H9 (cell line): ENCODE measurements around the gene MPG. TPM values are rescaled to one million over a fixed set of nuclear protein-coding genes. Genes with fewer than 3 reads are reported as not detected.

ENCODE experiments used
- DNase-seq: peaks from one replicate; pipeline ENCODE4 v3.0.0-alpha.2; 2017
- H2AFZ ChIP-seq: one replicate; pipeline ENCODE4 v1.6.1; 2013; ENCODE audit warnings: mild to moderate bottlenecking, low read length, control low read depth, moderate library complexity
- H2AK5ac ChIP-seq: 2 replicates; pipeline ENCODE4 v1.6.1; 2013; ENCODE audit warnings: low read length, control low read depth, mixed read lengths; ENCODE audit not compliant: insufficient read length
- H2BK120ac ChIP-seq: one replicate; pipeline ENCODE4 v1.6.1; 2013; ENCODE audit warnings: low read depth, mild to moderate bottlenecking, low read length, control low read depth, inconsistent platforms; ENCODE audit not compliant: poor library complexity, severe bottlenecking
- H2BK12ac ChIP-seq: 2 replicates; pipeline ENCODE4 v1.6.1; 2013; ENCODE audit warnings: low read length, control low read depth, mixed read lengths, low read depth; ENCODE audit not compliant: insufficient read length
- H2BK15ac ChIP-seq: 2 replicates; pipeline ENCODE4 v1.6.1; 2013; ENCODE audit warnings: low read depth, low read length, control low read depth
- H2BK20ac ChIP-seq: one replicate; pipeline ENCODE4 v1.6.1; 2013; ENCODE audit warnings: low read depth, mild to moderate bottlenecking, low read length, control low read depth, inconsistent platforms; ENCODE audit not compliant: poor library complexity, severe bottlenecking
- H2BK5ac ChIP-seq: 2 replicates; pipeline ENCODE4 v1.6.1; 2013; ENCODE audit warnings: low read length, control low read depth, mixed read lengths; ENCODE audit not compliant: insufficient read length
- H3K14ac ChIP-seq: 2 replicates; pipeline ENCODE4 v1.6.1; 2013; ENCODE audit warnings: low read length, control low read depth; ENCODE audit not compliant: insufficient read depth
- H3K18ac ChIP-seq: 2 replicates; pipeline ENCODE4 v1.6.1; 2013; ENCODE audit warnings: low read depth, mild to moderate bottlenecking, mixed read lengths, low read length, control low read depth; ENCODE audit not compliant: insufficient read length
- H3K23ac ChIP-seq: 2 replicates; pipeline ENCODE4 v1.6.1; 2013; ENCODE audit warnings: low read length, control low read depth, mixed read lengths, low read depth; ENCODE audit not compliant: insufficient read length
- H3K23me2 ChIP-seq: 2 replicates; pipeline ENCODE4 v1.6.1; 2013; ENCODE audit warnings: low read depth, mild to moderate bottlenecking, mixed read lengths, low read length, control low read depth; ENCODE audit not compliant: insufficient read length, poor library complexity, severe bottlenecking
- H3K27ac ChIP-seq: 2 replicates; pipeline ENCODE4 v1.5.1; 2013; ENCODE audit warnings: low read length, control low read depth, mixed read lengths, low read depth; ENCODE audit not compliant: insufficient read length
- H3K27me3 ChIP-seq: 2 replicates; pipeline ENCODE4 v1.6.1; 2013; ENCODE audit warnings: low read length, control low read depth, inconsistent platforms; ENCODE audit not compliant: insufficient read depth
- H3K4ac ChIP-seq: 2 replicates; pipeline ENCODE4 v1.6.1; 2013; ENCODE audit warnings: low read depth, mild to moderate bottlenecking, control low read depth, inconsistent platforms, low read length, moderate library complexity
- H3K4me1 ChIP-seq: 2 replicates; pipeline ENCODE4 v1.6.1; 2013; ENCODE audit warnings: low read length, control low read depth, inconsistent platforms; ENCODE audit not compliant: insufficient read depth
- H3K4me2 ChIP-seq: 2 replicates; pipeline ENCODE4 v1.6.1; 2013; ENCODE audit warnings: low read length, control low read depth, mixed read lengths; ENCODE audit not compliant: insufficient read length, insufficient read depth
- H3K56ac ChIP-seq: 2 replicates; pipeline ENCODE4 v1.6.1; 2013; ENCODE audit warnings: low read depth, mild to moderate bottlenecking, mixed read lengths, low read length, control low read depth; ENCODE audit not compliant: insufficient read length
- H3K79me1 ChIP-seq: 2 replicates; pipeline ENCODE4 v1.6.1; 2013; ENCODE audit warnings: low read depth, mild to moderate bottlenecking, moderate library complexity, low read length, control low read depth, inconsistent platforms; ENCODE audit not compliant: insufficient read depth, poor library complexity, severe bottlenecking
- H3K79me2 ChIP-seq: 2 replicates; pipeline ENCODE4 v1.6.1; 2013; ENCODE audit warnings: low read length, control low read depth, inconsistent platforms; ENCODE audit not compliant: insufficient read depth
- H3K9ac ChIP-seq: 2 replicates; pipeline ENCODE4 v1.6.1; 2013; ENCODE audit warnings: low read length, control low read depth, mixed read lengths; ENCODE audit not compliant: insufficient read length; ENCODE audit errors: extremely low read depth
- H3K9me3 ChIP-seq: one replicate; pipeline ENCODE4 v1.6.1; 2013; ENCODE audit warnings: low read depth, low read length, inconsistent platforms; ENCODE audit not compliant: control insufficient read depth
- H3T11ph ChIP-seq: one replicate; pipeline ENCODE4 v1.6.1; 2013; ENCODE audit warnings: mild to moderate bottlenecking, low read length, control low read depth, inconsistent platforms
- H4K20me1 ChIP-seq: one replicate; pipeline ENCODE4 v1.6.1; 2013; ENCODE audit not compliant: control insufficient read depth, insufficient read length, insufficient read depth
- H4K5ac ChIP-seq: 2 replicates; pipeline ENCODE4 v1.6.1; 2013; ENCODE audit warnings: low read depth, mild to moderate bottlenecking, mixed read lengths, low read length, control low read depth; ENCODE audit not compliant: insufficient read length
- H4K8ac ChIP-seq: replicated peaks from 2 replicates; pipeline ENCODE4 v1.6.1; 2013; ENCODE audit warnings: low read length, control low read depth, mixed read lengths, low read depth; ENCODE audit not compliant: insufficient read length
- H4K91ac ChIP-seq: 2 replicates; pipeline ENCODE4 v1.6.1; 2013; ENCODE audit warnings: low read depth, mild to moderate bottlenecking, moderate library complexity, mixed read lengths, low read length, control low read depth; ENCODE audit not compliant: insufficient read length
- H3K27ac Mint-ChIP-seq, 3 experiments: 2 replicates in 2 of 3; 3 replicates in 1 of 3; pipeline ENCODE4 v1.8.0; 2020 to 2021; ENCODE audit warnings: mixed read lengths in 3 of 3, mild to moderate bottlenecking in 1 of 3, moderate library complexity in 1 of 3
- H3K27me3 Mint-ChIP-seq: 2 replicates; pipeline ENCODE4 v1.8.0; 2021; ENCODE audit warnings: low read depth, mild to moderate bottlenecking, moderate library complexity, mixed read lengths
- H3K36me3 Mint-ChIP-seq, 3 experiments: 2 replicates in 2 of 3; 3 replicates in 1 of 3; pipeline ENCODE4 v1.8.0; 2020 to 2021; ENCODE audit warnings: low read depth in 3 of 3, mixed read lengths in 3 of 3; ENCODE audit not compliant: insufficient read depth in 1 of 3
- H3K4me1 Mint-ChIP-seq, 2 experiments: 2 replicates each; pipeline ENCODE4 v1.8.0; 2020; ENCODE audit warnings: mixed read lengths in 2 of 2
- H3K4me3 Mint-ChIP-seq, 2 experiments: 2 replicates in 1 of 2; 3 replicates in 1 of 2; pipeline ENCODE4 v1.8.0; 2020 to 2021; ENCODE audit warnings: mild to moderate bottlenecking in 2 of 2, mixed read lengths in 2 of 2, moderate library complexity in 1 of 2
- H3K9me3 Mint-ChIP-seq, 2 experiments: 2 replicates in 1 of 2; 3 replicates in 1 of 2; pipeline ENCODE4 v1.8.0; 2020; ENCODE audit warnings: mild to moderate bottlenecking in 2 of 2, mixed read lengths in 2 of 2, moderate library complexity in 1 of 2
- WGBS: extraction: QIAGEN DNeasy Blood & Tissue Kit; methylation state at CpG from one replicate; pipeline ENCODE4 v1.1.7; 2013; ENCODE audit warnings: missing lambda C conversion rate, low lambda C conversion rate, mixed read lengths; ENCODE audit not compliant: insufficient read length; ENCODE audit errors: extremely low coverage; 5-methylcytosine and 5-hydroxymethylcytosine counted together
- total RNA-seq: library from RNA; stranded (reverse); gene quantifications from 2 replicates; pipeline ENCODE4 v1.2.1, GENCODE V29; 2021
- TF ChIP-seq, protein P1 (sequence below): fragments of 200-600 bp; sonication (generic); conservative IDR thresholded peaks from 3 replicates; pipeline ENCODE4 v1.8.0; 2021; ENCODE audit warnings: antibody characterized with exemption, mild to moderate bottlenecking

Gene MPG
- total RNA-seq, 1 experiment from 2014 or later = 39.1 TPM

DNA sequence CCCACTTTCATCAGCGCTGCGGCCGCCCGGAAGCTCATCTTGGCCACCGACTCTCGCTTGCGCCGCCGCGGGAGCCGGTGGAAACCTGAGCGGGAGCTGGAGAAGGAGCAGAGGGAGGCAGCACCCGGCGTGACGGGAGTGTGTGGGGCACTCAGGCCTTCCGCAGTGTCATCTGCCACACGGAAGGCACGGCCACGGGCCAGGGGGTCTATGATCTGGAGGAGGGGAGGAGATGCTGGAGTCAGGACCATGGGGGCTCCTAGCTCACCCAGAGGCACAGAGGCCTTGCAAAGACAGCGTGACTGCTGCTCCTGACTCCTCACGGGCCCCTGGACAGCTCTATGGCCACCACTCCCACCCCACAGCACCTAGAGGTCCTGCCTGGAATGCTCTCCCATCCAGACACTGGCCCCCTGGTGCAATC is 15.0 kb upstream of the MPG start:
- no peak overlapping the region for H4K91ac ChIP-seq
- no peak overlapping the region for H3K56ac ChIP-seq
- no peak overlapping the region for H3K4me2 ChIP-seq
- H2AFZ ChIP-seq = no peak overlapping the region
- no peak overlapping the region for H4K5ac ChIP-seq
- TF ChIP-seq, protein P1, sequence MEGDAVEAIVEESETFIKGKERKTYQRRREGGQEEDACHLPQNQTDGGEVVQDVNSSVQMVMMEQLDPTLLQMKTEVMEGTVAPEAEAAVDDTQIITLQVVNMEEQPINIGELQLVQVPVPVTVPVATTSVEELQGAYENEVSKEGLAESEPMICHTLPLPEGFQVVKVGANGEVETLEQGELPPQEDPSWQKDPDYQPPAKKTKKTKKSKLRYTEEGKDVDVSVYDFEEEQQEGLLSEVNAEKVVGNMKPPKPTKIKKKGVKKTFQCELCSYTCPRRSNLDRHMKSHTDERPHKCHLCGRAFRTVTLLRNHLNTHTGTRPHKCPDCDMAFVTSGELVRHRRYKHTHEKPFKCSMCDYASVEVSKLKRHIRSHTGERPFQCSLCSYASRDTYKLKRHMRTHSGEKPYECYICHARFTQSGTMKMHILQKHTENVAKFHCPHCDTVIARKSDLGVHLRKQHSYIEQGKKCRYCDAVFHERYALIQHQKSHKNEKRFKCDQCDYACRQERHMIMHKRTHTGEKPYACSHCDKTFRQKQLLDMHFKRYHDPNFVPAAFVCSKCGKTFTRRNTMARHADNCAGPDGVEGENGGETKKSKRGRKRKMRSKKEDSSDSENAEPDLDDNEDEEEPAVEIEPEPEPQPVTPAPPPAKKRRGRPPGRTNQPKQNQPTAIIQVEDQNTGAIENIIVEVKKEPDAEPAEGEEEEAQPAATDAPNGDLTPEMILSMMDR = no peak
- H2BK12ac ChIP-seq = no peak overlapping the region
- no peak for DNase-seq
- no peaks in the 10 kb centered on the region for H4K20me1 ChIP-seq
- H2AK5ac ChIP-seq = no peak overlapping the region
- Mint-ChIP-seq H3K27ac (no peak overlapping the region), H3K4me1 (peaks cover 8 to 11% of the 10 kb centered on the region in 2 experiments), H3K9me3 (no peaks in the 10 kb centered on the region), H3K36me3 (peaks cover 18 to 43% (median 39%) of the 10 kb centered on the region in 3 experiments; a peak in 6 of 7 replicates), H3K27me3 (peaks cover 1% of the 10 kb centered on the region; the same call in 1 of the 2 replicates), H3K4me3 (no peak overlapping the region)
- H2BK120ac ChIP-seq = no peak overlapping the region
- no peak overlapping the region for H3K23ac ChIP-seq
- H3K4ac ChIP-seq = no peak overlapping the region
- no peaks in the 10 kb centered on the region for H3K27me3 ChIP-seq
- no peaks in the 10 kb centered on the region for H3K9me3 ChIP-seq
- H3K14ac ChIP-seq = no peak overlapping the region
- no peaks in the 10 kb centered on the region for H3K79me1 ChIP-seq
- no peak overlapping the region for H3T11ph ChIP-seq
- no CpG with 5 or more reads among the region's 21 CpGs for WGBS
- H2BK15ac ChIP-seq = no peak overlapping the region
- H4K8ac ChIP-seq = no peak overlapping the region
- no peaks in the 10 kb centered on the region for H3K23me2 ChIP-seq
- H3K18ac ChIP-seq = no peak overlapping the region
- no peak overlapping the region for H2BK5ac ChIP-seq
- no peak overlapping the region for H3K9ac ChIP-seq
- H3K79me2 ChIP-seq = no peaks in the 10 kb centered on the region
- no peaks in the 10 kb centered on the region for H3K4me1 ChIP-seq
- no peak overlapping the region for H2BK20ac ChIP-seq
- H3K27ac ChIP-seq = no peak overlapping the region
